HUDEP-2 (cell line): Measurements from ENCODE around the gene TMEM43.

Experiments used
- DNase-seq, 76 experiments: peaks; one replicate each; lab custom pipeline; 2025; ENCODE audit not compliant: unreplicated experiment in 76 of 76; lab: John Stamatoyannopoulos, UW

The TMEM43 gene

DNA sequence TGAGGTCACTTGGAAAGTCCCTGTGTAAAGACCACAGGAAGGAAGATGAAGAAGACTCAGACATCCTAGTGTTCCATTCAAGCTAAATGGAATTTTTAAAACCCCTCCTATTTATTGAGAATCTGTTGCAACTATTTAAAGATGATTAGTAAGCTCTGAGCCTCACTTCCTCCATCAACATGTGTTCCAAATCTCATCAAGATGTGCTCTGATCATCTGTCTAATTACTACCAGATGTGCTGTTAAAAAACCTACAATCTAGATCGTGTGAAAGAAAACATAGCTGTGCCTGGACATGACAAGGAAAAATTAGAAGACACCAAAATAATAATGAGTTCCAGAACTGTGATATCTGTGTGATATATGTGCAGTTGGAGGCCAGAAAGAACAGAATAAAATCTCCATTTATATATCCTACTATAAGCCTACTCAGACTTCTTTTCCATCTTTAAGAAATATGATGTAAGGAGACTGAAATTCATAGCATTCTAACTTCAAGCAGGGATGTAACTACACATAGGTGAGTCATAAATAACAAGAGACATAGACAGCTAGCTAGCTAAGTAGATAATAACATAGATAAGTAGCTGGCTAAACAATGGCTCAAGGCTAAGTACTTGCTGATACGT is 45.8 kb downstream of the TMEM43 start:
- DNase-seq, result no peak

DNA sequence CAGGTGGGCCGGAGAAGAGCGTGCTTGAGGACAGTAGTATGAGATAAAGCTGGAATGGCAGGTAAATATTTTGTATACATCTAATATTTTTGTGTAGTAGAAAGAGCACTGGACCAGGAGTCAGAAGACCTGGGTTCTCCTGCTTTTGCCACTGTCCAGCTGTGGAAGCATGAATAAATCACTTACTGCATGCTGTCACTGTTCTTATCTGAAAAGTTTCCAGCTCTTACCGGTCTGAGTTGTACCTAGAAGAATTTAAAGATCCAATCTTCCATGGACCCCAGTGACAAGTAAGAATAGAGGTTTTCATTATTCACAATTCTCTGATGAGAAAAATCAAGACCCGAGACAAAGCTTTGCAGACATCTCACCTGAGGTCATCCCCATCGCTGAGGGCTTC is 47.6 kb downstream of the TMEM43 start:
- DNase-seq, result no peak

DNA sequence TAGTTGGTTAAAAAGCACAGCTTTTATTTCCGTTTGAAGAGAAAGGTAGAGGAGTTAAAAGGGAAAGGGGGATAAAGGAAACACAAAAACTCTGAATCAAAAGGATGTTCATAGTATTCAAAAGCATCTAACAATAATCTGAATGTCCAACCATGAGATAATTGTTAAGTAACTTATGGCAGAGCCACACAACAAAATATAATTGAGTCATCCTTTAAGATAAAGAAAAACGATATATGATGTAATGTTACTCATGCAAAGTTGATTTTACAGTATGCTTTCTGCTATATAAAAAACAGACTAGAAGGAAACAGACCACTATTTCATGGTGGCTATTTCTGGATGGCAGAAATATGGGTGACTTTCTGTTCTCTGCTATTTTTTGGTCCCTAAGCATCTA is 49.6 kb downstream of the TMEM43 start:
- DNase-seq, result no peak

DNA sequence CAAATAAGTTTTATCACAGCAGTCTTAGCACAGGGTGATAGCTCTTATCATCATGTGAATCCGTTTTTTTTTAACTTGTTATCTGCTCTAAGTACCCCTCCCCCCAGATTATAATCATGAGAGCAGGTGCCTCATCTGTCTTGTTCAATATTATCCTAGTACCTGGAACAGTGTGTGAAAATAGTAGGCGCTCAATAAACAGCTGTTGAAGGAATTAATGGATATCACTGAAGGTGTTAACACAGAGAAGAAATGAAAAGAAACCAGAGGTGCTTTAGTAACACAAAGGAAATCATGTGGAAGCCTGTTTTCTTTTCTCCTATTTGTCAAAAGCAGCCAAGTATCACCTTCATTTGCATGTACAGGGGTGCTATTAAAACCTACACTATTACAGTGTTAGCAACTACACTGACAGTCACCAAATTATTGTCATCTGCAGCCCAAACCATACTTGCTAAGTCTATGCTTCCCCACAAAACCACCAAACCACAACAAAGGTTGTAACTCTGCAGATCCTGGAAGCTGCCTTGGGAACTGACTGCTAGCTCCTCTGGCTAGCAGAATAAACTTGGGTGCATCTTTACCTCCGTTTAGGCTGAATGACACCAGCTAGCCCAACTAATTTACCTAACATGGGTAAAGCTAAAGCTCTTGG is 50.7 kb downstream of the TMEM43 start:
- peak in 3 of 76 experiments; percentile 2 to 8 (median 7) for DNase-seq

DNA sequence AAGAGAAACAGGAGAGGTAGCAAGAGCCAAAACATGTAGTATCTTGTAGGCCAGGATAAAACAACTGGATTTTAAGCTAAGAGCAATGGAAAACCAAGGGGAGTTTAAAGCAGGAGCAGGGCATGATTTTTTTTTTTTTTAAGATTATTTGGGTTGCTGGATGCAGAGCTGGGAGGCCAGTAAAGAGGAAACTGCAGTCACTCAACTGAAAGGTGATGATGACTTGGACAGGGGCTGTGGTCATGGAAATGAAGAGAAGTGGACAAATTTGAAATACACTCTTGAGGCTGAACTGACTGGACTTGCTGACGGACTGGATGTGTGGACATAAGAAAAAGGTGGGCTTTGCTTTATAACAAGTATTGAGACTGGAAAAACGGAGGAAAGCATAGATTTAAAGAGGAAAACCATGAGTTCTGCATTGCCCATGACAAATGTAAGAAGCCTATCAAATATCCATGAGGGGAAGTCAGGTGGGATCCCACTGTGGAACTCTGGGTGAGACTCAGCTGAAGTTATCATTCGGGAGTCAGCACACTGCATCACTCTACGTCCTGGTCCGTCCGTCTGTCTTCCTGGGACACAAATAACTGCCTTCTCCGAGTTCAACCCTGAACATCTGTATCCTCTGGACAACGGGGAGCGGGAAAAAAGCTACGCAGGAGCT is 52.9 kb downstream of the TMEM43 start:
- DNase-seq, result peak in 1 of 76 experiments; percentile 55

DNA sequence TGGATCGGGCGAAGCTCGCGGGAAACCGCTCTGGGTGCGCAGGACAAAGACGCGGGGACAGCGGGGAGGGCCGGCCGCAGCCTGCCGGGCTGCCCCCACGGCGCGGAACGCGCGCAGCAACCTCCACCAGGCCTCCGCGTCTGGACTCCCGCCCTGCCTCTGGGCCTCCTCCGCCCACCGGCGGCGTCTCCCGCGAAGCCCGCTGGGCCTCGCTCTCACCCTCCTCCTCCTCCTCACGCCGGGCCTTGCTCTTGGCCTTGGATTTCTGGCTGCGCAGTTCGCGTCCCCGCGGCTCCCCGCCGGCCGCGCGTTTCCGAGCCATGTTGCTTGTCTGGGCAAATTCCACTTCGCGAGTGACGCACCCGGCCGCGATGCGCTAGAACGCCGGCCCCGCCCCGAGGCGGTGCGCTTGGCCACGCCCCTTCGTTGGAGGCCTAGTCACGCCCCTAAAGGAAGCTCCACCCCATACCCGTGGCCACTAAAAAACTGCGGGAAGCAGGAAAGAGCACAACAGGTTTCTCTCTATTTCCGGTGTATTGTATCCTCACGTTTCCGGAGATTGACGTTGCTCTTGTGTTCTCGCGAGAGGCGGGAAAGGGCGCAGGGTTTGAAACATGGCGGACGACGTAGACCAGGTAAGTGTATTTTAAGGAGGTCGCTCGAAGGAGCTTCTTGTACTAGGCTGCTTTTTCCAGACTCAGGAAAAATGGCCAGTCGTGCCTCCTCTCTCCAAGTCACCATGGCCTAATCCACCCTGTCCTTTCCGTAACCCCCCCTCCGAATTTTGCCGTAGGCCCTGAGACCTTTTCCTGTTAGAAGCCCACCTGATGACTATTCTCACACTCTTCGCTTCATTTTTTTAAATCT is 53.6 kb downstream of the TMEM43 start, which contains the start of the genes LSM3 and XPC:
TSS of gene LSM3 (plus strand) at position 571 of the 867 bp plus-strand sequence. CDS start at position 615, 44 bp downstream.
TSS of gene XPC (minus strand) at position 355 of the 867 bp plus-strand sequence. CDS start at position 322, 33 bp downstream.
- DNase-seq, result peak; percentile 47 to 98 (median 92)

DNA sequence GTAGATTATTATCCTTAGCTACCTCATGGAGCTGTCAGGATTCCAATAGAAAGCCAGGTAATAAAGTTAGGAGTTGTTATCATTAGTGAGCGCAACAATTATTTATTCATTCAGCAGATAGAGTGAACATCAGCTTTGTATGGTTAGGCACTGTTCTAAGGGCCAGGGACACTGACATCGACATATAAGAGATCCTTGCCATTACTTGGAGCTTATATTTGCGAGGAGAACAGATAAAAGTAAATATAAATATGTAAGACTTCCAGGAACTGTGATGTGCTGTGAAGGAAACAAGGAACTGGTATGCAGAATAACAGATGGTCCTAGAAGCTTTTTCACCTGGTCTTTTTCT is 54.2 kb downstream of the TMEM43 start:
- no peak for DNase-seq

DNA sequence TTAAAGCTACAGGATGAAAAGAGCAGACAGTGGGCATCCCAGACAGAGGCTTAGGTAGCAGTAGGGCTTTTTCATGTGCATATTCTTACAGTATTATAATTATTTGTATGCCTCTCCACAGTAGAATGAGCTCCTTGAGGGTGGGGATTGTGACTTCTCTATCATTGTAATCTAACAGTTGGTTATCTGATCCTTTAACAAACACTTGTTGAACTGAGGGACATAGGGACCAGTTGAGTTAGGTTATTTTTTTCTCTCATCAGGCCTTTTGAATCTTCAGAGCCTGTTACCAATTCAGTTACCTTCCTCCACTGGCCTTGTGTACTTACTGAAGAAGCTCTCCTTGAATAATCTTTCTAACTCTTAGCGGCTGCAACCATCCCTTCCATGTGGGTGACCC is 54.9 kb downstream of the TMEM43 start:
- no peak for DNase-seq

DNA sequence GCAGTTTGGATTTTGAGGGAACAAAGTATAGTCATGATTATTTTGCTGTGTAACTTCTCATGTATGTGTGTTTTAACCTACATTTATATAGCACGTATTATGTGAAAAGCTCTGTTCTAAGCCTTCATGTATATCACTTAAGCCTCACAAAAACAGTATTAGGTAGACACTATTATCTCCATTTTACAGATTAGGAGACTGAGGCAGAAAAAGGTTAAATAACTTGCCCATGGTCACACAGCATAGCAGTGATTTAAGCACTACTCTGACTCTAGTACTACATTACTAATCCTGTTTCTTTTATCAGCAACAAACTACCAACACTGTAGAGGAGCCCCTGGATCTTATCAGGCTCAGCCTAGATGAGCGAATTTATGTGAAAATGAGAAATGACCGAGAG is 56.4 kb downstream of the TMEM43 start:
- DNase-seq, result no peak

DNA sequence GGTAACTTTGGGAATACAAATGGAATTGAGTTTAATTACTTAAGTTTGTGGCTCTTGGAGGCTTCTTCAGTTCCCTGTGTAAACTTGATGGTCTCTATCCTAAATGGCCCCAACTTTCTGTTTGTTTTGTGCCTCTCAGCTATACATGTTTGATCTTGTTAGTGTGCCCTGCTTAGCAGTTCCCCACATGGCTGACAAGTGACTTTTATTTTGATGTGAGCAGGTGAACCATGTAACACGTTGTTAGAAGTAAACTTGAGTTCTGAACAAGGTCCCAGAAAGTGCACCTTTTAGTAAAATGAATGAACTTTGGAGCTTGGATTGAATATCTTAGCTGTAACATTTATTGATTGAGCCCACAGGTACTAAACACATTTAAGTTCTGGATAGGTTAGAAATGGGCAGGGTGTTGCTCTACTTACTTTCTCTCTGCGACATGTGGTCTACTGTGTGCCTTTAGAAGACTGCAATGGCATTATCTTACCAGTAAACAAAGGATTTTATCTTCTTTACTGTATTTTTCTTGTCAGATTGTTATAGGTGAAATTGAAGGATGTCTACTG is 58.2 kb downstream of the TMEM43 start:
- no peak for DNase-seq

DNA sequence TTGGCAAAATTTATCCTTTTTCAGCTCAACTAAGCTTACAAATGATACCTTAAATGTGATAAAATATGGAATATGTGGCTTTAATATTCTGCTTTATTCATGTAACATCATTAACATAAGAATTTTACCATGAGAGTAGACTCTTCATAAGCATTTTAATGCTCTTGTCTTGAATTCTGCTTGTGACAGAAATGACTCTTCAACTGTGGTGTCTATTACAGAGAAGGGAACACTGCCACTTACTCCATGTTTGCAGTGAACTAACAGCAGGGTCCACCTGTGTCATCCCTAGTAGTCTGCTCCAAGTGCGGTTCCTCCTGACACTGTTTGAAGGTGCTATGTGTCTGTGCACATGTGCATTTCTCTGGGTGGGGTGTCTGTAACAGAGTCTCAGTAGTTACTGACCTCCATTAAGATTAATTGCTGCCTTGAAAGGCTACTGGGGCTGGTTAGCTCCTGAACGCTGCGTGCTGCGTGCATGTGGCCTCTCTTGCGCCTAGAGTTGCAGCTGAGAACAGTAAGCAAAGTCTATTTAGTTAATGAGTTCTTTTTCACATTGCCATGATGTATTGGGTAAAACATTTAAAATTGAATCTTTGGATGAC is 62.1 kb downstream of the TMEM43 start:
- DNase-seq, result no peak

DNA sequence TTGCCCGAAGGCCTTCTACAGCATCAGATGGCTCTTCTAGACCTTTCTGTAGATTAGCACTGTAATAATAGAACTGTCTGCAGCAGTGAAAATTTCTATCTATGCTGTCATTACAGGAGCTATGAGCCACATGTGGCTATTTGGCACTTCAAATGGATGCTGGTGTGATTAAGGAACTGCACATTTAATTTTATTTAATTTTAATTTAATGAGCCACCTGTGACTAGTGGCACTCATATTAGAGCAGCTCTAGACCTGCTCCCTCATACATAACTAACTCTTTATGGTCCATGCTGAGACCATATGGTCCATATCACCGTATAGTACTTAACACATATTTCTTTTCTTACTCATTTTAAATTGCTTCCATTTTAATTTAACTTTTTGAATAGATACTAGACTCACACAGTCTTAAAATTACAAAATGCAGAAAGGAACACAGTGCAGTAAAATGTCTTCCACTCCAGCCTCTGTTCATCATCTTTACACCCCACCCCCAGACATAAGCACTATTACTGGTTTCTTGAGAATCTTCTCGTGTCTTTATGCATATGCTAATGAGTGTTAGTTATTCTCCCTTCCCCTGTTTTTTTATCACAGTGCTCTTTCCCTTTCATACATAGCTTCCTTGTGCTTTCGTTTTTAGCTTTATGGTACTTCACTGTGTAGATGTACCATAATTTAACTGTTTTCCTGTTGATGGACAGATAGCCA is 63.3 kb downstream of the TMEM43 start:
- DNase-seq, result no peak
